K562 (cell line): ENCODE measurements around the gene CCL3. TPM values are rescaled to one million over a fixed set of nuclear protein-coding genes. Genes with fewer than 3 reads are reported as not detected.

Source experiments
- ATAC-seq: fragments of 200-7000 bp; cut with Tn5 transposase; 3 replicates; pipeline ENCODE4 v1.9.1; 2020; ENCODE audit warnings: moderate library complexity
- BruUV-seq: library from RNA; stranded (reverse); fragments of 400-500 nt; replicated peaks from 2 replicates; lab custom pipeline; 2021; lab: Mats Ljungman, UMichigan
- CTCF ChIA-PET: fragments of 300-600 bp; formaldehyde crosslinking; extraction: SDS; loops from one replicate; lab custom pipeline; 2021; ENCODE audit warnings: low intra/inter-chr PET ratio; lab: Yijun Ruan, JAX
- POLR2A ChIA-PET: fragments of 300-600, 350-650 bp; sonication (Branson Sonifier 250); formaldehyde crosslinking; extraction: SDS; loops from one replicate; lab custom pipeline; 2021; ENCODE audit warnings: antibody characterized with exemption, inconsistent platforms; lab: Yijun Ruan, JAX
- DNase-seq, 4 experiments: peaks; one replicate each; pipeline versions ENCODE4 v3.0.0 to v3.0.0-alpha.2; 2011 to 2018; ENCODE audit warnings: low spot score in 3 of 4, mixed read lengths in 3 of 4; ENCODE audit errors: extremely low read depth in 1 of 4
- FAIRE-seq: peaks from 2 replicates; lab custom pipeline; 2011; peaks lifted over from hg19 to GRCh38; lab: Jason Lieb, UNC
- H2AFZ ChIP-seq: 2 replicates; pipeline ENCODE4 v1.6.0; 2011; ENCODE audit warnings: low read depth, low read length, control low read depth, inconsistent platforms
- H3K27ac ChIP-seq: fragments of 200-600 bp; 3 replicates; pipeline ENCODE4 v1.8.0; 2011; ENCODE audit warnings: low read depth, mild to moderate bottlenecking, control low read depth, inconsistent platforms, low read length, moderate library complexity, mixed read lengths; ENCODE audit errors: extremely low read depth
- H3K27me3 ChIP-seq, 2 experiments: fragments of 300-600 bp in 1 of 2; 2 replicates in 1 of 2; 3 replicates in 1 of 2; pipeline versions ENCODE4 v1.6.0 to v1.8.0; 2011; ENCODE audit warnings: inconsistent platforms in 2 of 2, low read length in 2 of 2, mild to moderate bottlenecking in 1 of 2, mixed read lengths in 1 of 2, moderate library complexity in 1 of 2; ENCODE audit not compliant: control insufficient read depth in 2 of 2, insufficient read depth in 2 of 2
- H3K36me3 ChIP-seq: fragments of 300-600 bp; 3 replicates; pipeline ENCODE4 v1.8.0; 2011; ENCODE audit warnings: mild to moderate bottlenecking, low read length, inconsistent platforms; ENCODE audit not compliant: control insufficient read depth, insufficient read depth
- H3K4me1 ChIP-seq, 2 experiments: fragments of 200-600 bp in 1 of 2; replicated peaks in 1 of 2; 2 replicates in 1 of 2; 3 replicates in 1 of 2; pipeline versions ENCODE4 v1.5.1 to v1.8.0; 2011; ENCODE audit warnings: inconsistent platforms in 2 of 2, low read length in 2 of 2, mild to moderate bottlenecking in 1 of 2, mixed read lengths in 1 of 2, moderate library complexity in 1 of 2; ENCODE audit not compliant: control insufficient read depth in 2 of 2, insufficient read depth in 2 of 2
- H3K4me2 ChIP-seq: 2 replicates; pipeline ENCODE4 v1.6.1; 2011; ENCODE audit warnings: low read length, control low read depth, inconsistent platforms, mixed read lengths; ENCODE audit not compliant: insufficient read depth
- H3K4me3 ChIP-seq: fragments of 200-600 bp; sonication (generic), shearing (Covaris generic); 2 replicates; pipeline ENCODE4 v1.5.1; 2016; ENCODE audit warnings: control low read depth, inconsistent platforms
- H3K79me2 ChIP-seq: fragments of 200-600 bp; 3 replicates; pipeline ENCODE4 v1.8.0; 2011; ENCODE audit warnings: low read length, inconsistent platforms; ENCODE audit not compliant: control insufficient read depth, insufficient read depth
- H3K9ac ChIP-seq, 2 experiments: 2 replicates each; pipeline versions ENCODE4 v1.6.0 to v1.6.1; 2011; ENCODE audit warnings: low read depth in 2 of 2, low read length in 2 of 2, control low read depth in 1 of 2, inconsistent platforms in 1 of 2, mild to moderate bottlenecking in 1 of 2, mixed read lengths in 1 of 2; ENCODE audit not compliant: insufficient read depth in 1 of 2
- H3K9me1 ChIP-seq: one replicate; pipeline ENCODE4 v1.6.0; 2011; ENCODE audit warnings: inconsistent platforms, mild to moderate bottlenecking, low read length, moderate library complexity; ENCODE audit not compliant: control insufficient read depth, insufficient read depth
- H3K9me3 ChIP-seq: replicated peaks from 2 replicates; pipeline ENCODE4 v1.5.1; 2011; ENCODE audit warnings: low read depth, low read length, inconsistent platforms; ENCODE audit not compliant: control insufficient read depth, insufficient read depth
- H4K20me1 ChIP-seq: replicated peaks from 2 replicates; pipeline ENCODE4 v1.6.1; 2011; ENCODE audit warnings: low read length, inconsistent platforms, mixed read lengths; ENCODE audit not compliant: control insufficient read depth, insufficient read depth
- BRF1 ChIP-seq: IDR thresholded peaks from 3 replicates; pipeline ENCODE4 v1.6.1; 2011; ENCODE audit warnings: borderline replicate concordance, mild to moderate bottlenecking; ENCODE audit not compliant: insufficient read length; ENCODE audit errors: extremely low read depth
- FOXK2 ChIP-seq, 2 experiments: fragments of 450-650 bp; IDR thresholded peaks in 1 of 2; conservative IDR thresholded peaks in 1 of 2; 2 replicates each; pipeline ENCODE4 v1.6.1; 2016; ENCODE audit warnings: low read depth in 2 of 2, mild to moderate bottlenecking in 1 of 2
- GTF3C2 ChIP-seq: IDR thresholded peaks from 3 replicates; pipeline ENCODE4 v1.6.1; 2011; ENCODE audit warnings: borderline replicate concordance, mild to moderate bottlenecking, moderate library complexity; ENCODE audit not compliant: insufficient read length; ENCODE audit errors: extremely low read depth
- NFRKB ChIP-seq: fragments of 450-650 bp; IDR thresholded peaks from 2 replicates; pipeline ENCODE4 v1.6.1; 2016; ENCODE audit warnings: low read depth
- SPI1 ChIP-seq: IDR thresholded peaks from 2 replicates; pipeline ENCODE4 v1.6.1; 2011; ENCODE audit warnings: low read depth, low read length, control low read depth, borderline replicate concordance
- TBL1XR1 ChIP-seq, 2 experiments: IDR thresholded peaks; 2 replicates each; pipeline ENCODE4 v1.6.1; 2012; ENCODE audit warnings: improper control_type of control experiment in 2 of 2, low read length in 2 of 2, mild to moderate bottlenecking in 1 of 2
- TEAD1 ChIP-seq, 2 experiments: fragments of 450-650 bp in 1 of 2; sonication (generic) in 1 of 2; formaldehyde crosslinking; IDR thresholded peaks; 2 replicates each; pipeline versions ENCODE4 v1.4.0 to v1.8.0; 2020 to 2022; ENCODE audit warnings: mild to moderate bottlenecking in 2 of 2, missing genetic modification reagents in 1 of 2
- TFAP4 ChIP-seq: sonication (generic); formaldehyde crosslinking; IDR thresholded peaks from 2 replicates; pipeline ENCODE4 v1.8.0; 2022; ENCODE audit warnings: missing genetic modification reagents, mild to moderate bottlenecking, moderate library complexity, borderline replicate concordance
- YY1 ChIP-seq, 3 experiments: IDR thresholded peaks; 2 replicates each; pipeline ENCODE4 v1.6.1; 2011; ENCODE audit warnings: low read length in 2 of 3, mild to moderate bottlenecking in 2 of 3, moderate library complexity in 2 of 3, borderline replicate concordance in 1 of 3, control low read depth in 1 of 3, low read depth in 1 of 3; ENCODE audit not compliant: insufficient read depth in 3 of 3, insufficient replicate concordance in 2 of 3, control insufficient read depth in 1 of 3, insufficient read length in 1 of 3; ENCODE audit errors: extremely low read depth in 1 of 3
- ZNF583 ChIP-seq: fragments of 250-450 bp; sonication (Bioruptor Pico); IDR thresholded peaks from 2 replicates; pipeline ENCODE4 v1.4.0; 2020
- WGBS: fragments of 100-300 bp; shearing (Covaris generic); methylation state at CpG from one replicate; pipeline ENCODE4 v1.1.6; 2016; ENCODE audit warnings: low coverage, mixed read lengths; ENCODE audit not compliant: insufficient coverage; ENCODE audit errors: missing lambda C conversion rate; 5-methylcytosine and 5-hydroxymethylcytosine counted together
- in situ Hi-C: fragments of 300-500 bp; cut with MboI; formaldehyde crosslinking; loops from 4 replicates; pipeline ENCODE4 v1.15.0; 2018; ENCODE audit warnings: inconsistent platforms, mixed read lengths
- intact Hi-C: fragments of 100-400 bp; cut with micrococcal nuclease; formaldehyde crosslinking; loops from 2 replicates; pipeline ENCODE4 v1.14.2; 2022
- polyA plus RNA-seq, 8 experiments: library from polyadenylated mRNA; depleted of rRNA in 4 of 8; stranded (reverse) in 5 of 8; unstranded in 3 of 8; fragments of >200 nt; fragmentation: Nextera tagmentation in 2 of 8; fragmentation: Illumina TruSeq in 1 of 8; extraction: Ambion mirVana in 2 of 8; extraction: Trizol in 1 of 8; gene quantifications; 2 replicates each; pipeline versions ENCODE4 v1.2.1 to v1.2.3, GENCODE V29; 2011 to 2014; ENCODE audit warnings: inconsistent platforms in 1 of 8, missing spikeins in 1 of 8
- total RNA-seq, 7 experiments: library from RNA; depleted of rRNA in 6 of 7; stranded (reverse); fragments of >200 nt in 6 of 7; fragmentation: Illumina TruSeq in 2 of 7; extraction: Trizol in 2 of 7; gene quantifications; 2 replicates each; pipeline versions ENCODE4 v1.2.1 to v1.2.3, GENCODE V29; 2011 to 2021; ENCODE audit warnings: low replicate concordance in 1 of 7
- TF ChIP-seq, protein P1 (sequence below), 2 experiments: fragments of 450-650 bp; IDR thresholded peaks; 2 replicates each; pipeline ENCODE4 v1.6.1; 2016

The CCL3 gene
- total and polyA plus RNA-seq, 9 of the 15 experiments (the other 6 are each of a cell fraction or from before 2014, with no cell fraction given): 0.58 TPM; not detected in 8

- BruUV-seq: no TSS peak
- POLR2A ChIA-PET: no interaction called here
- Histone ChIP-seq H3K9ac (no peak overlapping the region), H3K36me3 (no peaks in the 10 kb centered on the region), H3K9me3 (no peaks in the 10 kb centered on the region), H4K20me1 (no peaks in the 10 kb centered on the region)
- no peak for TF ChIP-seq SPI1
- TF ChIP-seq ZNF583 (CRISPR knock-in tag): no peak
- no peak for TF ChIP-seq TBL1XR1 (IDR thresholded peaks at IDR 0.05; ENCODE audit: low read length in 2 of 2)
- no peak for TF ChIP-seq NFRKB
- no peak for TF ChIP-seq TFAP4 (CRISPR knock-in tag)
- no peak for TF ChIP-seq BRF1
- no peak for TF ChIP-seq GTF3C2
- no peak for TF ChIP-seq TEAD1 (CRISPR knock-in tag; IDR thresholded peaks at IDR 0.05)
- TF ChIP-seq FOXK2 (conservative IDR thresholded peaks at IDR 0.05 in 1 of 2, IDR thresholded peaks at IDR 0.05 in 1 of 2; ENCODE audit: low read depth in 2 of 2): no peak
- TF ChIP-seq YY1 (IDR thresholded peaks at IDR 0.05; ENCODE audit: borderline replicate concordance in 1 of 3, control insufficient read depth in 1 of 3, extremely low read depth in 1 of 3, insufficient read depth in 3 of 3, insufficient read length in 1 of 3, insufficient replicate concordance in 2 of 3, low read depth in 1 of 3, low read length in 2 of 3): no peak
- TF ChIP-seq, protein P1, sequence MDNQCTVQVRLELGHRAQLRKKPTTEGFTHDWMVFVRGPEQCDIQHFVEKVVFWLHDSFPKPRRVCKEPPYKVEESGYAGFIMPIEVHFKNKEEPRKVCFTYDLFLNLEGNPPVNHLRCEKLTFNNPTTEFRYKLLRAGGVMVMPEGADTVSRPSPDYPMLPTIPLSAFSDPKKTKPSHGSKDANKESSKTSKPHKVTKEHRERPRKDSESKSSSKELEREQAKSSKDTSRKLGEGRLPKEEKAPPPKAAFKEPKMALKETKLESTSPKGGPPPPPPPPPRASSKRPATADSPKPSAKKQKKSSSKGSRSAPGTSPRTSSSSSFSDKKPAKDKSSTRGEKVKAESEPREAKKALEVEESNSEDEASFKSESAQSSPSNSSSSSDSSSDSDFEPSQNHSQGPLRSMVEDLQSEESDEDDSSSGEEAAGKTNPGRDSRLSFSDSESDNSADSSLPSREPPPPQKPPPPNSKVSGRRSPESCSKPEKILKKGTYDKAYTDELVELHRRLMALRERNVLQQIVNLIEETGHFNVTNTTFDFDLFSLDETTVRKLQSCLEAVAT (IDR thresholded peaks at IDR 0.05): no peak
- TF ChIP-seq, all 486 proteins: peak for 0
- DNase-seq (no peak), FAIRE-seq (no peak), ATAC-seq (no peak)
- H3K27me3 ChIP-seq: no peaks in the 10 kb centered on the region
- no peak overlapping the region for H3K4me3 ChIP-seq
- H3K79me2 ChIP-seq: no peaks in the 10 kb centered on the region
- intact Hi-C loops (no loop called here), in situ Hi-C loops (no loop called here)
- H3K27ac ChIP-seq: no peak overlapping the region
- CTCF ChIA-PET: no interaction called here
- no peak overlapping the region for H3K4me2 ChIP-seq
- no peaks in the 10 kb centered on the region for H3K9me1 ChIP-seq
- no peaks in the 10 kb centered on the region for H3K4me1 ChIP-seq
- H2AFZ ChIP-seq: no peak overlapping the region
- WGBS: 0% methylated on average over 6 of the region's 6 CpGs
These were observed 16.5 kb upstream of the CCL3 start for GRCh38 chr17:36106493-36106835.
